ENCODE measurements around the gene DLG1. TPM values are rescaled to one million over a fixed set of nuclear protein-coding genes. Genes with fewer than 3 reads are reported as not detected.

DLG1 gene
- total RNA-seq, 1 experiment from 2014 or later = 81.2 TPM

DNA sequence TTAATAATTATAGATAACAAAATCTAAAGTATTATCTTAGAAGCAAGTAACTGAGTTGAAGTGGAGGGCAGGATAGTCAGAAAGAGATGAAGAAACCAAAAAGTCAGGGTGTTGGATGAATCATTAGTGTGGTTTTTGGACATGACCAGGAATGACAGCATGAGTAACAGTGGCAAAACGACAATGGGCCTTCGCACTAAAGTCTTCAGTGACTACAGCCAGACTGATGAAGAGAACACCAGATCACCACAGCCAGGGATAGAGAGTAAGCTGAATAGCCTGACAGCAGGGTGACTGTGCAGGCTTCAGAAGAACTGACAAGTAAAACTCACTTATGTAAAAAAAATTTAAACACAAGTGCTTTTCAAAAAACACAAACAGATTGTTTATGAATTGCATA lies 172.8 kb downstream of the DLG1 start:
- Histone ChIP-seq H3K4me3 (no peak overlapping the region), H3K36me3 (peaks cover 47% of the 10 kb centered on the region), H3K4me1 (replicated peaks) (no peaks in the 10 kb centered on the region), H3K27ac (no peak overlapping the region), H3K9me3 (replicated peaks) (no peaks in the 10 kb centered on the region), H3K27me3 (replicated peaks) (no peaks in the 10 kb centered on the region)
- DNase-seq (ENCODE audit: low read depth in 1 of 2, low spot score in 2 of 2) = no peak

DNA sequence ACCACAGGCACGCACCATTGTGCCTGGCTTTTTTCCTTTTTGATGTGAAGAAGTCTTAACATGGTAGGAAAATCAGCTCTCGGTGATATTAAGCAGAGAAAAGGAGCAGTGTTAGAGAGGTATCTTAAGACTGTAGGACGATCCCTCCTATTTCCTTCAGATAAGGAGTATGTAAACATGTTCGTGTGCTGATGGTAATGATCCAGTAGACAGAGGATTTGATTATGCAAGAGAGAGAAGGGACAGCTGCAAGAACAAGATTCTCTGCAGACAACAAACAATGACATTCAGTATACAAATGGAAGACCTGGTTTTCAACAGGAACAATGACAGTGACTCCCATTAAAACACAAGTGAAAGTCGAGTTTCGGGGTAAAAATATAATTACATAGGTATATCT lies 173.7 kb downstream of the DLG1 start:
- no peak for DNase-seq (ENCODE audit: low read depth in 1 of 2, low spot score in 2 of 2)
- Histone ChIP-seq H3K4me1 (replicated peaks) (no peaks in the 10 kb centered on the region), H3K4me3 (no peak overlapping the region), H3K36me3 (peaks cover 37% of the 10 kb centered on the region), H3K27ac (no peak overlapping the region), H3K9me3 (replicated peaks) (no peaks in the 10 kb centered on the region), H3K27me3 (replicated peaks) (no peaks in the 10 kb centered on the region)

DNA sequence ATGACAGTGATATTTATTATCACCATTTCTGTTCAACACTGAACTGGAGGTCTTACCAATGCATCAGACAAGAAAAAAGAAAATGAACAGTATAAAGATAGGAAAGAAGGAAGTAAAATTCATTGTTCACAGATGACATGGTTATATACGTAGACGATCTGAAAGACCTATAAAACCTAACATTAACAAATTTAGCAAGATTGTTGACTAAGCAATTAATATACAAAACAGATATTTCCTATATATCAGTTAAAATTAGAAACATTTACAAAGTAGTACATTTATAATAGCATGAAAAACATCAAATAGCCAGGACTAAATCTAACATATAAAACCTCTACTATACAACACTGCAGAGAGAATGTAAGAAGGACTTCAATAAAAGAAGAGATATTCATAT lies 176.0 kb downstream of the DLG1 start:
- Histone ChIP-seq H3K36me3 (peaks cover 16% of the 10 kb centered on the region), H3K4me1 (replicated peaks) (no peaks in the 10 kb centered on the region), H3K9me3 (replicated peaks) (no peaks in the 10 kb centered on the region), H3K27ac (no peak overlapping the region), H3K27me3 (replicated peaks) (no peaks in the 10 kb centered on the region), H3K4me3 (no peak overlapping the region)
- no peak for DNase-seq (ENCODE audit: low read depth in 1 of 2, low spot score in 2 of 2)

DNA sequence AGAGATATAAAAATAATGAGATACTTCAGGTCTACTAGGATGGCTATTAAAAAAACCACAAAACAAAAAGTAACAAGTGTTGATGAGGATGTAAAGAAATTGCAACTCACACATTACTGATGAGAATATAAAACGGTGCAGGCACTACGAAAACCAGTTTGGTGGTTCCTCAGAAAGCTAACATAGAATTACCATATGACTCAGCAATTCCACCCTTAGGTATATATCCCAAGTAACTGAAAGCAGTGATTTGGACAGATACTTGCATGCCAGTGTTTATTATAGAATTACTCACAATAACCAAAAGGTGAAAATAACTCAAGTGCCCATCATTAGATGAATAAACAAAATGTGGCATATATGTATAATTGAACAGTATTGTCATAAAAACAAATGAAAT lies 181.3 kb downstream of the DLG1 start:
- Histone ChIP-seq H3K36me3 (peaks cover 28% of the 10 kb centered on the region), H3K27me3 (replicated peaks) (no peaks in the 10 kb centered on the region)

DNA sequence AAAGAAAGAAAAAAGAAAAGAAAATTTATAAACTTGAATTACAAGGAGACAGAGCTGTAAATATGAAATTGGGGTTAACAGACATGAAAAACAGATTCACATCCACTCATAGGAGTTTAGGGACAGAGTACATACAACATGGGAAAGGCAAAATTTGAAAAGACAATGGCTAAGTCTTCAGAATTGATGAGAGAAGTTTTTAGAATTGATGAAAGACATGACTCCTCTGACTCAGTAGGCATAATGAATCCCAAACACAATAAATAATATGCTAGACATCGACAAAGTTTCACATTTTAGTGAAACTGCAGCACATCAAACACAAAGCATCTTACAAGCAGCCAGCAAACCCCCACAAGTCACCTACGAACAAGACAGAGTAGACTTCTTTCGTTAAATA lies 184.4 kb downstream of the DLG1 start:
- Histone ChIP-seq H3K36me3 (peaks cover 57% of the 10 kb centered on the region), H3K27me3 (replicated peaks) (no peaks in the 10 kb centered on the region), H3K27ac (no peak overlapping the region), H3K9me3 (replicated peaks) (no peaks in the 10 kb centered on the region), H3K4me3 (no peak overlapping the region), H3K4me1 (replicated peaks) (no peaks in the 10 kb centered on the region)
- no peak for DNase-seq (ENCODE audit: low read depth in 1 of 2, low spot score in 2 of 2)

More for the DNA sequence above, 181.3 kb downstream of the DLG1 start:
- Histone ChIP-seq H3K4me3 (no peak overlapping the region), H3K27ac (no peak overlapping the region), H3K4me1 (replicated peaks) (no peaks in the 10 kb centered on the region), H3K9me3 (replicated peaks) (no peaks in the 10 kb centered on the region)
- no peak for DNase-seq (ENCODE audit: low read depth in 1 of 2, low spot score in 2 of 2)

DNA sequence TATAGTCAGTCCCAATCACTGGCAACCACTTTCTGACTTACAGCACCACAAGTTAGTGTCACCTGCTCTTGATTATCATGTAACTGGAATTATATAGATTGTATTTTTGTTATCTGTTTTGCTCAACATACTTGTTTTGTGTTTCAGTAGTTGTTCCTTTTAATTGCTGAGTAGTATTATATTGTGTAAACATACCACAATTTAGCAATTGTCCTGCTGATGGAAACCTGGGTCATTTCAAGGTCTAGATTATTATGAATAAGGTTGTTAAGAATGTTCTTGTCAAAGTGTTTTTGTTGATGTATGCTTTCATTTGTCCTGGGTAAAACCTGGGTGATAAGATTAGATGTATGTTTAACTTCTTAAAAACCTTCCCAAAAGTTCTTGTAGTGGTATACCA lies 186.7 kb downstream of the DLG1 start:
- Histone ChIP-seq H3K9me3 (replicated peaks) (no peaks in the 10 kb centered on the region), H3K36me3 (peaks cover 70% of the 10 kb centered on the region), H3K4me1 (replicated peaks) (no peaks in the 10 kb centered on the region), H3K27me3 (replicated peaks) (no peaks in the 10 kb centered on the region), H3K27ac (no peak overlapping the region), H3K4me3 (no peak overlapping the region)
- DNase-seq (ENCODE audit: low read depth in 1 of 2, low spot score in 2 of 2) = no peak

DNA sequence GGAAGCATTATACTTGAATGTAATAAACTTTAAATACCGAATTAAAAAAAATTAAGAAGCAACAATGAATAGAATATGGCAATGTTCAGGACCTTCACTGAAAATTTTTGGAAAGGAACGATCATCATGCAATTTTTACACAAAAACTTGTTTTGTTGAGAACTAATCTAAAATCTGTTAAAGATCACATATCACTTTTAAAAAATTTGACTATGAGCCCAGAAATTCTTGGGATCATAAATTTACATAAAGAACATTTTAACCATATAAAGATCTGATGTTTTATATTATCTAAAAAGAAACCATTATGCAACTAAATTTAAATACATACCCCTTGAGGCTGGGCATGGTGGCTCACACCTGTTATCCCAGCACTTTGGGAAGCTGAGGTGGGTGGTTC lies 192.6 kb downstream of the DLG1 start:
- Histone ChIP-seq H3K27ac (no peak overlapping the region), H3K27me3 (replicated peaks) (no peaks in the 10 kb centered on the region), H3K9me3 (replicated peaks) (no peaks in the 10 kb centered on the region), H3K4me3 (no peak overlapping the region), H3K4me1 (replicated peaks) (no peaks in the 10 kb centered on the region), H3K36me3 (peaks cover 56% of the 10 kb centered on the region)
- no peak for DNase-seq (ENCODE audit: low read depth in 1 of 2, low spot score in 2 of 2)

DNA sequence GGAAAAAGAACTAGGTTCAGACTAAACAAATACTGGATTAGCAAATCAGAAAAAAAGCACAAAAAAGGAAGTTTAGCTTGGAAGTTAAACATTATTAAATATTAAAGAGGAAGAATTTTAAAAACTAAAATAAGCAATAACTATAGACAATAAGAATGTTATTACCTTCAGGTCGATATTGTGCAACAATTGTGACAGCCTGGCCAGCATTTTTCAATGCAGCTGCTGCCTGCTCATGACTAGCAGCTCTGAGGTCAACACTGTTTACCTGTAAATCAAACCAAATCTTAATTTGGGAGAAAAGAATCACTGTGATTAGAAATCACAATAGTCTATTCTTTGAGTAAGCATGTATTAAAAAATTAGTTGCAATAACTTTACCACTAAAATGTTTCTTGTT lies 193.7 kb downstream of the DLG1 start:
- no peak overlapping the region for H3K4me3 ChIP-seq
- no peak overlapping the region for H3K27ac ChIP-seq
- no peaks in the 10 kb centered on the region for H3K4me1 ChIP-seq (replicated peaks)
- peaks cover 52% of the 10 kb centered on the region for H3K36me3 ChIP-seq
- no peaks in the 10 kb centered on the region for H3K9me3 ChIP-seq (replicated peaks)
- no peaks in the 10 kb centered on the region for H3K27me3 ChIP-seq (replicated peaks)
- DNase-seq (ENCODE audit: low read depth in 1 of 2, low spot score in 2 of 2) = no peak

DNA sequence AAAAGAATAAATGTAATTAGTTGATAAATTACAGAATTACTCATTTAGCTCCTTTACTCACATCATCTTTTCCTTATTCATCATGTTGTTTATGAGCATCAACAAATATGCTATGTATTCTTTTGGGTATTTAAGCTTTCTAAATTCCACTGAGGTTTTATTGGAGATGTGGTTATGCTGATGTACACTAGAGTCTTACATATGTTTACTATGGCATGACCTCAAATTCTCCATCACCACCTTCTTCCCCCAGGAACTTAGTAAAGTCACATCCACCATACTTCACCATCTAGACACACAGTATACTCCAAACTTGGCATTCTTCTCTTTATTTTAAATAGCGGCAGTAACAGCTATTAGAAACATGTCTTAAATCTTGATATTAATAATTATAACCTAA lies 194.6 kb downstream of the DLG1 start:
- Histone ChIP-seq H3K9me3 (replicated peaks) (no peaks in the 10 kb centered on the region), H3K27ac (no peak overlapping the region), H3K27me3 (replicated peaks) (no peaks in the 10 kb centered on the region), H3K36me3 (peaks cover 54% of the 10 kb centered on the region), H3K4me1 (replicated peaks) (no peaks in the 10 kb centered on the region), H3K4me3 (no peak overlapping the region)
- no peak for DNase-seq (ENCODE audit: low read depth in 1 of 2, low spot score in 2 of 2)

DNA sequence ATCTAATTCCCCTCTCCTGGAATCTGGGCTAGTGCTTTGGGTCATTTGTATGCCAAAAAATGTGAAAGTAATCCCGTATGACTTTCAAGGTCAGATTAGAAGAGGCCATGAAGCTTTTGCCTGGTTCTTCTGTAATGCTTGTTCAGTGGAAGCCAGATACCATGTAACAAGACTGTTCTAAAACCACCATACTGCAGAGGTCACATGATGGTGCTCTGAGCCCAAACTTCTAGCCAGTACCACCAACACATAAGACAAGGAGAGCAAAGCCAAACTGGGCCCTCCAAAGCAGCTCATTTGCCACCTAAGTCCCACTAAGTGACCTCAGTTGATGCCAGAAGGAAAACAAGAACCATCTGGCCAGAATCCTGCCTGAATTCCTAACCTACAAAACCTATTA lies 204.5 kb downstream of the DLG1 start:
- no peaks in the 10 kb centered on the region; the same call in 1 of the 2 replicates for H3K9me3 ChIP-seq (replicated peaks)
- no peak for DNase-seq (ENCODE audit: low read depth in 1 of 2, low spot score in 2 of 2)
- peaks cover 21% of the 10 kb centered on the region for H3K36me3 ChIP-seq
- no peaks in the 10 kb centered on the region for H3K27me3 ChIP-seq (replicated peaks)
- H3K4me3 ChIP-seq = no peak overlapping the region
- H3K4me1 ChIP-seq (replicated peaks) = no peaks in the 10 kb centered on the region
- no peak overlapping the region for H3K27ac ChIP-seq

DNA sequence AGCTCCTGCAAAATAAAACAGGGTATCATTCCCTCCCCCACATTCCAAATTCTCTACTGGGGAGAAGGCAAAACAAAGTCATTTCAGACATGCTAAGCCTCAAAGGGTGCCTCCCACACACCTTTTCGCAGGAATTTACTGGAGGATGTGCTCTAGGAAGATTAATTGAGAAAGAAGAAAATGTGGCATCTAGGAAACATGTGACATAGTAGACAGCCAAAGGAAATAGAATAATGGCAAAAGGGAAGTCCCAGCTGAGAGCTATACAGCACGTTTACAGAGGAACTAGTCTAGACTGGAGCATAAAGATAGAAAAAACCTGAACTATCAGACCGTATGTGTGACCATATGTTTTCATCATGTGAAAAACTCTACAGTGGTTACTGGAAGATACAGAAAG lies 210.0 kb downstream of the DLG1 start:
- Histone ChIP-seq H3K4me1 (replicated peaks) (no peaks in the 10 kb centered on the region), H3K27ac (no peak overlapping the region), H3K9me3 (replicated peaks) (no peaks in the 10 kb centered on the region), H3K4me3 (no peak overlapping the region), H3K27me3 (replicated peaks) (no peaks in the 10 kb centered on the region), H3K36me3 (peaks cover 20% of the 10 kb centered on the region)
- DNase-seq (ENCODE audit: low read depth in 1 of 2, low spot score in 2 of 2) = no peak

DNA sequence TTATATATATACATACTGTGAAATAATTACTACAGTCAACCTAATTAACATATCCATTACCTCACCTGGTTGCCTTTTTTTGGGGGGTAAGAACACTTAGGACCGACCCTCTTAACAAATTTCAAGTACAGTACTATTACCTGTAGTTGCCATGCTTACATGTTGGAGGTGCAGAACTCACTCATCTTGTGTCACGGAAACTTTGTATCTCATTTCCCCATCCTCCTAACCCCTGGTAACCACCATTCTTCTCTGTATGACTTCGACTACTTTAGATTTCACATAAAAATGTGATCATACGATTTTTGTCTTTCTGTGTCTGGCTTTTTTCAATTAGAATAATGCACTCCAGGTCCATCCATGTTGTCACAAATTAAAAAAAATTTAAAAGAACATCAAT lies 213.3 kb downstream of the DLG1 start:
- Histone ChIP-seq H3K4me1 (replicated peaks) (no peaks in the 10 kb centered on the region), H3K27me3 (replicated peaks) (no peaks in the 10 kb centered on the region), H3K27ac (no peak overlapping the region), H3K9me3 (replicated peaks) (no peaks in the 10 kb centered on the region), H3K36me3 (peaks cover 32% of the 10 kb centered on the region), H3K4me3 (no peak overlapping the region)
- DNase-seq (ENCODE audit: low read depth in 1 of 2, low spot score in 2 of 2) = no peak

DNA sequence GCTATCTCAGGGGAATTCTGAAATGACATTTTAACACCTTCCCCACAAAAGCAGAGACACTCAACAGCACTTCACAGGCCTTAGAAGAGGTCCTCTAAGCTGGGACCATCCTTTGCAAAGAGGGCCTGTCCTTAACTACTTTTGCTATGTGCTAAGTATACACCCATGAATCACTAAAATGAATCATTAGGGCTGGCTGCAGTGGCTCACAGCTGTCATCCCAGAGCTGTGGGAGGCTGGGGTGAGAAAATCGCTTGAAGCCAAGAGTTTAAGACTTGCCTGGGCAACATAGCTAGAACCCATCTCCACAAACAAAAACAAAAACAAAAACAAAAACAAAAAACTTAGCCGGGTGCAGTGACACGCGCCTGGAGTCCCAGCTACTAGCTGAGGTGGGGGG lies 214.9 kb downstream of the DLG1 start:
- H3K4me3 ChIP-seq = no peak overlapping the region
- no peaks in the 10 kb centered on the region for H3K9me3 ChIP-seq (replicated peaks)
- no peaks in the 10 kb centered on the region for H3K4me1 ChIP-seq (replicated peaks)
- H3K27ac ChIP-seq = no peak overlapping the region
- DNase-seq (ENCODE audit: low read depth in 1 of 2, low spot score in 2 of 2) = no peak
- H3K27me3 ChIP-seq (replicated peaks) = no peaks in the 10 kb centered on the region
- H3K36me3 ChIP-seq = peaks cover 26% of the 10 kb centered on the region

DNA sequence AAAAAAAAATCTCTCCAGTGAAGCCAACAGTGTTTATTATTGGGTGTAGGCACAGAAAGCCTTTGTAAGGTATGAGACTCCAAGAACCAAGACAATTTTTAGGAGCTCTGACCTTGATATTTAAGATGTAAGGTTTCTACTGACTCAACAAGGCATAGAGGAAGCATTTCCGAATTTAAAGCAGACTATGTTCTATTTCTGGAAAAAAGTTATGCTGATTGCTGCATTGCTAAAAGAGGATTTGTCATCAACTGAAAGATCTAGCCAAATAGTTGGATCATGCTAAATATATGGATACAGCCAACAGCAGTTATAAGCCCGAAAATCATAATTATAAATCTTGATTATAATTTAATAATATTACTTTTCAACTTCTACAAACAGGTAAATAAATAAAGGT lies 215.5 kb downstream of the DLG1 start:
- Histone ChIP-seq H3K27ac (no peak overlapping the region), H3K4me3 (no peak overlapping the region), H3K4me1 (replicated peaks) (no peaks in the 10 kb centered on the region), H3K9me3 (replicated peaks) (no peaks in the 10 kb centered on the region), H3K36me3 (peaks cover 24% of the 10 kb centered on the region), H3K27me3 (replicated peaks) (no peaks in the 10 kb centered on the region)
- no peak for DNase-seq (ENCODE audit: low read depth in 1 of 2, low spot score in 2 of 2)

DNA sequence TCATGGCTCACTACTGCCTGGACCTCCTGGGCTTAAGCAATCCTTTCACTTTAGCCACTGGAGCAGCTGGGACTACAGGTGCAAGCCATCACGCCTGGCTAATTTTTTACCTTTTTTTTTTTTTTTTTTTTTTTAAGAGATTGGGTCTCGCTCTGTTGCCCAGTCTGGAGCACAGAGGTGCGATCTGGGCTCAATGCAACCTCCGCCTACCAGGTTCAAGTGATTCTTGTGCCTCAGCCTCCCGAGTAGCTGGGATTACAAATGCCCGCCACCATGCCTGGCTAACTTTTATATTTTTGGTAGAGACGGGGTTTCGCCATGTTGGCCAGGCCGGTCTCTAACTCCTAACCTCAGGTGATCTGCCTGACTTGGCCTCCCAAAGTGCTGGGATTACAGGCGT lies 218.1 kb downstream of the DLG1 start:
- Histone ChIP-seq H3K4me3 (no peak overlapping the region), H3K27me3 (replicated peaks) (no peaks in the 10 kb centered on the region), H3K27ac (no peak overlapping the region), H3K36me3 (peaks cover 35% of the 10 kb centered on the region), H3K9me3 (replicated peaks) (no peaks in the 10 kb centered on the region), H3K4me1 (replicated peaks) (no peaks in the 10 kb centered on the region)
- DNase-seq (ENCODE audit: low read depth in 1 of 2, low spot score in 2 of 2) = no peak

Measured in SJSA1 (cell line).